Astrocyte of the cerebellum (primary cell): ENCODE results near the gene IL20.

Source experiments
- DNase-seq: peaks from one replicate; pipeline ENCODE4 v3.0.0-alpha.2; 2011; ENCODE audit warnings: low read depth
- H3K4me3 ChIP-seq: 2 replicates; pipeline ENCODE4 v1.5.1; 2011; ENCODE audit warnings: mild to moderate bottlenecking, low read depth, low read length, moderate library complexity
- in situ Hi-C: cut with HindIII; loops from 2 replicates; pipeline ENCODE4 v1.10.0; 2017; ENCODE audit warnings: low sequenced_read_pairs
- TF ChIP-seq, protein P1 (sequence below): IDR thresholded peaks from 2 replicates; pipeline ENCODE4 v1.5.1; 2012; ENCODE audit warnings: low read length, low read depth, moderate library complexity, mild to moderate bottlenecking; ENCODE audit errors: missing control alignments

Gene IL20

GRCh38 chr1:206916000-206916709 is 50.7 kb downstream of the IL20 start:
- in situ Hi-C loops = loop anchor here (5.0 to 25.0 kb wide), 3 partner anchors 71 to 284 kb away; no protein-coding TSS in a partner anchor
- H3K4me3 ChIP-seq = no peak overlapping the region
- TF ChIP-seq, protein P1, sequence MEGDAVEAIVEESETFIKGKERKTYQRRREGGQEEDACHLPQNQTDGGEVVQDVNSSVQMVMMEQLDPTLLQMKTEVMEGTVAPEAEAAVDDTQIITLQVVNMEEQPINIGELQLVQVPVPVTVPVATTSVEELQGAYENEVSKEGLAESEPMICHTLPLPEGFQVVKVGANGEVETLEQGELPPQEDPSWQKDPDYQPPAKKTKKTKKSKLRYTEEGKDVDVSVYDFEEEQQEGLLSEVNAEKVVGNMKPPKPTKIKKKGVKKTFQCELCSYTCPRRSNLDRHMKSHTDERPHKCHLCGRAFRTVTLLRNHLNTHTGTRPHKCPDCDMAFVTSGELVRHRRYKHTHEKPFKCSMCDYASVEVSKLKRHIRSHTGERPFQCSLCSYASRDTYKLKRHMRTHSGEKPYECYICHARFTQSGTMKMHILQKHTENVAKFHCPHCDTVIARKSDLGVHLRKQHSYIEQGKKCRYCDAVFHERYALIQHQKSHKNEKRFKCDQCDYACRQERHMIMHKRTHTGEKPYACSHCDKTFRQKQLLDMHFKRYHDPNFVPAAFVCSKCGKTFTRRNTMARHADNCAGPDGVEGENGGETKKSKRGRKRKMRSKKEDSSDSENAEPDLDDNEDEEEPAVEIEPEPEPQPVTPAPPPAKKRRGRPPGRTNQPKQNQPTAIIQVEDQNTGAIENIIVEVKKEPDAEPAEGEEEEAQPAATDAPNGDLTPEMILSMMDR = no peak
- DNase-seq = no peak

- in situ Hi-C loops = loop anchor here (5.0 to 25.0 kb wide), 3 partner anchors 69 to 286 kb away; no protein-coding TSS in a partner anchor
- TF ChIP-seq, protein P1 = no peak
- no peak for DNase-seq
- H3K4me3 ChIP-seq = no peak overlapping the region
These were observed 52.7 kb downstream of the IL20 start for GRCh38 chr1:206918076-206918475.
